ENCODE data around the gene LMLN. TPM values are rescaled to one million over a fixed set of nuclear protein-coding genes. Genes with fewer than 3 reads are reported as not detected.

The LMLN gene
- total RNA-seq, 5 donors from 2014 or later (not counting 1 experiment from before 2014, with no cell fraction given): 3.7 to 8.2 (median 5.5) TPM

DNA sequence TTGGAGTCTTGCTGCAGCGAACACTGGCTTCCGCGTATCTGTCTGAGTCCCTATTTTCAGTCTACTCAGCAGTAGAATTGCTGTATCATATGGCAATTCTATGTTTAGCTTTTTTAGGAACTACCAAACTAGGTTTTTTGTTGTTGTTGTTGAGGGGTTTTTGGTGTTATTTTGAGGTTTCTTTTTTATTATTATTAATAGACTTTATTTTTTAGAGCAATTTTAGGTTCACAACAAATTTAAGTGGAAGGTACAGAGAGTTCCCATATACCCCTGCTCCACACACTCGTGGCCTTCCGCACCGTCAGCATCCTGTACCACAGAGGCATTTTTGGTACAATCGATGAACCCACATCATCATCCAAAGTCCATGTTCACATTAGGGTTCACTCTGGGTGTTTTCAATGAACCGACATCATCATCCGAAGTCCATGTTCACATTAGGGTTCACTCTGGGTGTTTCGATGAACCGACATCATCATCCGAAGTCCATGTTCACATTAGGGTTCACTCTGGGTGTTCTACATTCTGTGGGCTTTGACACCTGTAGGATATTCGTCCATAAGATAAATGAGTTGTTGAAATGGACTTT is 67.9 kb downstream of the LMLN start:
- Histone ChIP-seq H3K9me3 (no peaks in the 10 kb centered on the region), H3K27ac (ENCODE audit: low read length) (no peak overlapping the region), H3K4me1 (ENCODE audit: control insufficient read depth in 1 of 2, extremely low read depth in 1 of 2, insufficient read depth in 2 of 2, low read length in 2 of 2) (no peaks in the 10 kb centered on the region), H3K36me3 (ENCODE audit: control insufficient read depth in 2 of 2, extremely low read depth in 1 of 2, insufficient read depth in 1 of 2, low read length in 1 of 2) (no peaks in the 10 kb centered on the region), H3K27me3 (replicated peaks in 1 of 2; ENCODE audit: control insufficient read depth in 2 of 2, extremely low read depth in 1 of 2, insufficient read depth in 2 of 2, low read length in 1 of 2) (no peaks in the 10 kb centered on the region), H3K4me3 (ENCODE audit: control insufficient read depth in 1 of 2, extremely low read depth in 1 of 2, low read length in 1 of 2) (no peak overlapping the region)
- H3K36me3 Mint-ChIP-seq: peaks cover 36% of the 10 kb centered on the region
- no peak overlapping the region for H3K27ac Mint-ChIP-seq
- H3K4me1 Mint-ChIP-seq: no peaks in the 10 kb centered on the region
- H3K27me3 Mint-ChIP-seq: no peaks in the 10 kb centered on the region
- H3K9me3 Mint-ChIP-seq: no peaks in the 10 kb centered on the region
- ChIA-PET CTCF (no interaction called here), POLR2A (no interaction called here)
- ATAC-seq (replicated peaks in 1 of 4) (no peak), DNase-seq (no peak)
- H3K4me3 Mint-ChIP-seq: no peak overlapping the region
- 93% methylated on average over 7 of the region's 13 CpGs for WGBS (ENCODE audit: insufficient coverage)

DNA sequence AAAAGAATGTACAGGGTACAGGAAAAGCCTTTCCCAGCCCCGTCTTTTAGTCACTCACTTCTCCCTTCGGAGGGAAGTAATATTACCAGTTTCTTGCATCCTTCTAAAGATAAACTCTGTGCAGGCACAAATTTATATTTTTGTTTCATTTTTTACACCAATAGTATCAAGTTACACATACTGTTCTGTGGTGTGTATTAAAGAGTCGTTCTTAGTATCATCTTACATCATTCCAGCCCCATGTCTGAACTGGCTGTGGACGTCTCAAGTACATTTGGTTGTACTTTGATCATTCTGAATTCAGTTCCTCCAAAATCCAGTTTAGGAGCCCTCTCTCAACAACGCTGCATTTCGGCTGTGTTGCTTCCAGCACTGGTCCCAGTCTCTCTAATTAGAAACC is 68.7 kb downstream of the LMLN start:
- DNase-seq: no peak
- H3K27ac Mint-ChIP-seq: no peak overlapping the region
- H3K27ac ChIP-seq (ENCODE audit: low read length): no peak overlapping the region
- H3K4me3 Mint-ChIP-seq: no peak overlapping the region
- H3K4me1 ChIP-seq (ENCODE audit: control insufficient read depth in 1 of 2, extremely low read depth in 1 of 2, insufficient read depth in 2 of 2, low read length in 2 of 2): no peaks in the 10 kb centered on the region
- H3K9me3 ChIP-seq: no peaks in the 10 kb centered on the region
- no peaks in the 10 kb centered on the region for H3K9me3 Mint-ChIP-seq
- H3K36me3 ChIP-seq (ENCODE audit: control insufficient read depth in 2 of 2, extremely low read depth in 1 of 2, insufficient read depth in 1 of 2, low read length in 1 of 2): no peaks in the 10 kb centered on the region
- peaks cover 39% of the 10 kb centered on the region for H3K36me3 Mint-ChIP-seq
- WGBS (ENCODE audit: insufficient coverage): 92% methylated on average over 3 of the region's 6 CpGs
- H3K4me1 Mint-ChIP-seq: no peaks in the 10 kb centered on the region
- no peak for ATAC-seq (replicated peaks in 1 of 4)
- ChIA-PET POLR2A (no interaction called here), CTCF (no interaction called here)
- H3K4me3 ChIP-seq (ENCODE audit: control insufficient read depth in 1 of 2, extremely low read depth in 1 of 2, low read length in 1 of 2): no peak overlapping the region
- no peaks in the 10 kb centered on the region for H3K27me3 Mint-ChIP-seq
- H3K27me3 ChIP-seq (replicated peaks in 1 of 2; ENCODE audit: control insufficient read depth in 2 of 2, extremely low read depth in 1 of 2, insufficient read depth in 2 of 2, low read length in 1 of 2): no peaks in the 10 kb centered on the region

DNA sequence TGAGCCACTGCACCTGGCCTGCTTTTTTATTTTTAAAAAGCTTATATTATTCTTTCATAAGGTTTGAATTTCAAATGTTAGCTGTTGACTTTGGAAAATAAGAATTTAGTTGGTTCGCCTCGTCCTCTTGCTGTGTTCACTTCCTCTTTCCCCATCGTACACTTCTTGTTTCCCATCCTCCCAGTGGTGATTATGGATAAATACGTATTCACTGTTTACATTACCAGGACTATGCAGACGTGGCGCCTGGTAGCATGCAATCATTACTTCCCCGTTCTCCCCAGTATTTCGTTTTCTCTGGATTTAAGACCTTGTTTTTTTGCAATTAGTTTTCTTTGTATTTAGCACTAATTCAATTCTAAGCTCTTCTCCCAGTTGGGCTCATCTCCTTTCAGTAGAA is 70.1 kb downstream of the LMLN start:
- ChIA-PET POLR2A (no interaction called here), CTCF (no interaction called here)
- H3K27ac ChIP-seq (ENCODE audit: low read length): no peak overlapping the region
- Mint-ChIP-seq H3K9me3 (no peaks in the 10 kb centered on the region), H3K4me1 (no peaks in the 10 kb centered on the region), H3K4me3 (no peak overlapping the region), H3K27me3 (no peaks in the 10 kb centered on the region), H3K36me3 (peaks cover 36% of the 10 kb centered on the region), H3K27ac (no peak overlapping the region)
- H3K4me3 ChIP-seq (ENCODE audit: control insufficient read depth in 1 of 2, extremely low read depth in 1 of 2, low read length in 1 of 2): no peak overlapping the region
- ATAC-seq (replicated peaks in 1 of 4) (no peak), DNase-seq (no peak)
- no CpG with 5 or more reads among the region's 8 CpGs for WGBS (ENCODE audit: insufficient coverage)
- no peaks in the 10 kb centered on the region for H3K9me3 ChIP-seq
- no peaks in the 10 kb centered on the region for H3K27me3 ChIP-seq (replicated peaks in 1 of 2; ENCODE audit: control insufficient read depth in 2 of 2, extremely low read depth in 1 of 2, insufficient read depth in 2 of 2, low read length in 1 of 2)
- no peaks in the 10 kb centered on the region for H3K4me1 ChIP-seq (ENCODE audit: control insufficient read depth in 1 of 2, extremely low read depth in 1 of 2, insufficient read depth in 2 of 2, low read length in 2 of 2)
- no peaks in the 10 kb centered on the region for H3K36me3 ChIP-seq (ENCODE audit: control insufficient read depth in 2 of 2, extremely low read depth in 1 of 2, insufficient read depth in 1 of 2, low read length in 1 of 2)

DNA sequence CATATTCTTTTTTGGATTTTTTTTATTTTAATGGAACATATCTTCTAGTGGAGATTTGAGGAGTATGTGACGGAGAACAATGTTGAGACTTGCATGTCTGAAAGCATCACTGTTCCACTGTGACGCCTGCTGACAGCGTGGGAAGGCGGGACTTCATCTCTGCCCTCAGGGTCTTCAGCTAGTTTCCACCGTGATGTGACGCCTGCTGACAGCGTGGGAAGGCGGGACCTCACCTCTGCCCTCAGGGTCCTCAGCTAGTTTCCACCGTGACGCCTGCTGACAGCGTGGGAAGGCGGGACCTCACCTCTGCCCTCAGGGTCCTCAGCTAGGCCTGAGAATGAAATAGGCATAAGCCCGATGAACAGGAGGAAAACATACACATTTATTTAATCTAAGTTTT is 70.7 kb downstream of the LMLN start:
- H3K4me3 Mint-ChIP-seq: no peak overlapping the region
- Histone ChIP-seq H3K4me1 (ENCODE audit: control insufficient read depth in 1 of 2, extremely low read depth in 1 of 2, insufficient read depth in 2 of 2, low read length in 2 of 2) (no peaks in the 10 kb centered on the region), H3K4me3 (ENCODE audit: control insufficient read depth in 1 of 2, extremely low read depth in 1 of 2, low read length in 1 of 2) (no peak overlapping the region), H3K9me3 (no peaks in the 10 kb centered on the region), H3K36me3 (ENCODE audit: control insufficient read depth in 2 of 2, extremely low read depth in 1 of 2, insufficient read depth in 1 of 2, low read length in 1 of 2) (no peaks in the 10 kb centered on the region), H3K27me3 (replicated peaks in 1 of 2; ENCODE audit: control insufficient read depth in 2 of 2, extremely low read depth in 1 of 2, insufficient read depth in 2 of 2, low read length in 1 of 2) (no peaks in the 10 kb centered on the region), H3K27ac (ENCODE audit: low read length) (no peak overlapping the region)
- H3K27ac Mint-ChIP-seq: no peak overlapping the region
- ChIA-PET POLR2A (no interaction called here), CTCF (no interaction called here)
- H3K36me3 Mint-ChIP-seq: peaks cover 31% of the 10 kb centered on the region
- H3K27me3 Mint-ChIP-seq: no peaks in the 10 kb centered on the region
- WGBS (ENCODE audit: insufficient coverage): 76% methylated on average over 10 of the region's 13 CpGs
- ATAC-seq (replicated peaks in 1 of 4) (no peak), DNase-seq (no peak)
- no peaks in the 10 kb centered on the region for H3K9me3 Mint-ChIP-seq
- no peaks in the 10 kb centered on the region for H3K4me1 Mint-ChIP-seq

DNA sequence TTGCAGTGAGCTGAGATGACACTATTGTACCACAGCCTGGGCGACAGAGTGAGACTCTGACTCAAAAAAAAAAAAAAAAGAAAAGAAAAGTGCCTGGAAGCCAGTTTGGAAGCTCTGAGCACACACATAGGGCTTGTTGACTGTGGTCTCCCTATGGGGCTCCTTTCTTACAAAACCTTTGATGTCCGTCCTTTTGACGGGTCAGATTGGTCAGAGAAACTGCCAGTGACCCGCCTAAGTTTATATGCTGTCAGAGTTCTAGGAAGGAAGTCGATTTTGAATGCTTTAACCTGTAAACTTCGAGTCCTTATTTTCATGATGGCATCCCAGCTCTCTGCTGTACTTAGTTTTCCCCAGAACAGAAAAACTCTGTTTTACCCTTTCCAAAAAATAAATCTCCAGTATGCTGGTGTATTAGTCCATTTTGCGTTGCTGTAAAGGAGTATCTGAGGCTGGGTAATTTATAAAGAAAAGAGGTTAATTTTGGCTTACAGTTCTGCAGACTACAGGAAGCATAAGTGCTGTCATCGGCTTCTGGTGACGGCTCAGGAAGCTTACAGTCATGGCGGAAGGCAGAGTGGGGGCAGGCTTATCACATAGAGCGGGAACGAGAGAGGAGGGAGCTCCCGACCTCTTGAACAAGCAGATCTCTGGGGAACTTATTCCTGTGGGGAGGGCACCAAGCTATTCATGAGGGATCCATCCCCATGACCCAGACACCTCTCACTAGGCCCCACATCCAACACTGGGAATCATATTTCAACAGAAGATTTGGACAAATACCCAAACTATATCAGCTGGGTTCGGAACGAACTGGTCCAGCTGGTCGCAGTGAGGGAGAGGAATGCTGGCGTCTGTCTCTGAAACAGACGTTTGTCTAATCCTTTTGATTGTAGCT is 72.3 kb downstream of the LMLN start:
- CTCF ChIA-PET: no interaction called here
- POLR2A ChIA-PET: interaction anchor here in 1 of 2 donors (0.6 kb wide), 1 partner anchor 9 kb away, joined by 5 read pairs; no protein-coding TSS in a partner anchor
- no peaks in the 10 kb centered on the region for H3K9me3 ChIP-seq
- 89% methylated on average over 6 of the region's 18 CpGs for WGBS (ENCODE audit: insufficient coverage)
- no peaks in the 10 kb centered on the region for H3K4me1 Mint-ChIP-seq
- no peak for DNase-seq
- no peaks in the 10 kb centered on the region for H3K9me3 Mint-ChIP-seq
- no peaks in the 10 kb centered on the region for H3K4me1 ChIP-seq (ENCODE audit: control insufficient read depth in 1 of 2, extremely low read depth in 1 of 2, insufficient read depth in 2 of 2, low read length in 2 of 2)
- no peak overlapping the region for H3K4me3 Mint-ChIP-seq
- H3K36me3 ChIP-seq (ENCODE audit: control insufficient read depth in 2 of 2, extremely low read depth in 1 of 2, insufficient read depth in 1 of 2, low read length in 1 of 2): no peaks in the 10 kb centered on the region
- no peaks in the 10 kb centered on the region for H3K27me3 ChIP-seq (replicated peaks in 1 of 2; ENCODE audit: control insufficient read depth in 2 of 2, extremely low read depth in 1 of 2, insufficient read depth in 2 of 2, low read length in 1 of 2)
- peaks cover 21% of the 10 kb centered on the region for H3K36me3 Mint-ChIP-seq
- ATAC-seq (replicated peaks in 1 of 4): no peak
- no peaks in the 10 kb centered on the region for H3K27me3 Mint-ChIP-seq
- no peak overlapping the region for H3K27ac Mint-ChIP-seq
- no peak overlapping the region for H3K4me3 ChIP-seq (ENCODE audit: control insufficient read depth in 1 of 2, extremely low read depth in 1 of 2, low read length in 1 of 2)
- no peak overlapping the region for H3K27ac ChIP-seq (ENCODE audit: low read length)

DNA sequence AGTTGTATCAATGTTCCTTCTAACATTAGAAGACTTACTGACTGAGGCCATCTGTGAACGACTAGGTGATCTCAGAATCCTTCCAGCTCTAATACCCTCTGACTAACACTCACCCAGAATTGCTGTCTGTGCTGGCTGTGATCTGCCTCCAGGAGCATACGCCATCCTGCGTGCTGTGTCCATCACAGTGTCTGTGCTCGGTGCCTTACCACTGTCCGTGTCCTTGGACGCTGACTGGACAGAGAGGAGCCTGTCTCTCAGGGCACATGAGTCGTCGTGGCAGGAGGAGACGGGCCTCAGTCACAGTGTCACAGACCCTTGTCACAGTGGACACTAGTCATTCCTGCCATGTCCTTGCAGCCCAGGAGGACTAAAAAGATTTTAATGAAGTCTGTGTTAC is 83.1 kb downstream of the LMLN start:
- no peak overlapping the region for H3K27ac ChIP-seq (ENCODE audit: low read length)
- no peaks in the 10 kb centered on the region for H3K36me3 ChIP-seq (ENCODE audit: control insufficient read depth in 2 of 2, extremely low read depth in 1 of 2, insufficient read depth in 1 of 2, low read length in 1 of 2)
- H3K4me1 Mint-ChIP-seq: no peaks in the 10 kb centered on the region
- peaks cover 0 to 15% of the 10 kb centered on the region in 2 experiments for H3K27me3 ChIP-seq (replicated peaks in 1 of 2; ENCODE audit: control insufficient read depth in 2 of 2, extremely low read depth in 1 of 2, insufficient read depth in 2 of 2, low read length in 1 of 2)
- no peak overlapping the region for H3K27ac Mint-ChIP-seq
- no peak overlapping the region for H3K4me3 Mint-ChIP-seq
- CTCF ChIA-PET: no interaction called here
- 88% methylated on average over 8 of the region's 9 CpGs for WGBS (ENCODE audit: insufficient coverage)
- POLR2A ChIA-PET: no interaction called here
- ATAC-seq (replicated peaks in 1 of 4) (no peak), DNase-seq (no peak)
- H3K36me3 Mint-ChIP-seq: peaks cover 20% of the 10 kb centered on the region
- H3K4me1 ChIP-seq (ENCODE audit: control insufficient read depth in 1 of 2, extremely low read depth in 1 of 2, insufficient read depth in 2 of 2, low read length in 2 of 2): no peaks in the 10 kb centered on the region
- H3K9me3 ChIP-seq: no peaks in the 10 kb centered on the region
- peaks cover 0 to 7% (median 0%) of the 10 kb centered on the region in 3 donors for H3K9me3 Mint-ChIP-seq
- no peaks in the 10 kb centered on the region for H3K27me3 Mint-ChIP-seq
- no peak overlapping the region for H3K4me3 ChIP-seq (ENCODE audit: control insufficient read depth in 1 of 2, extremely low read depth in 1 of 2, low read length in 1 of 2)

Data from T-cell (primary cell).